GM12864 (cell line): ENCODE results near the gene MBOAT2.

Experiments
- DNase-seq: peaks from one replicate; pipeline ENCODE4 v3.0.0-alpha.2; 2011; ENCODE audit warnings: low read depth
- H3K4me3 ChIP-seq: 2 replicates; pipeline ENCODE4 v1.5.1; 2011; ENCODE audit warnings: mild to moderate bottlenecking, low read depth, low read length, control low read depth
- TF ChIP-seq, protein P1 (sequence below): IDR thresholded peaks from 2 replicates; pipeline ENCODE4 v1.5.1; 2011; ENCODE audit warnings: low read depth, mild to moderate bottlenecking, moderate library complexity, low read length, control low read depth, inconsistent platforms; ENCODE audit errors: missing control alignments

The MBOAT2 gene

DNA sequence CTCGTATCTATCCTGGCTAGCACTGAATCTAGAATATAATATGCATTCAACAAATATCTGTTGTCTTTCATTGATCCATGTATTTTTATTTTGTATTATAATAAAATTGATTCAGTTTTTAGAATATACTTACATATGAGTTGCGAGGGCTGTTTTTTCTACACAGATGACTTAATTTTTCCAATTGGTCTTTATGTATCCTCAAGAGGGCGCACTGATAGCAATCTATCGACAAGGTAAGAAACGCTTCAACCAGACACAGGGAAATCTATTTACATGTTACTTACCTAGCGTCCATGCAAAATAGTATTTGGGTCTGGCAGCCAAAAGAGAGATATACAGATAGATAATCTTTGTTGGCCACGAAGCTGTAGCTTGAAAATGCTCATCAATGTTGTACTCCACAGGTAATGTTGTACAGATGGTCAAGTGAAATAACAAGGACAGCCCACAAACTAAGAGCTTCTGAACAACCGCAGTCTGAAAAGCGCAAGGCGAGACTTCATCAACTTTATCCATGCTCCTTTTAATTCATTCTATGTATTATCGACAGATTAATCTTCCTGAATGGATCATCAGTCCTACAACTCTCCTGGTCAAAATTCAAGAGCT, 130.6 kb downstream of the MBOAT2 start:
- no peak overlapping the region for H3K4me3 ChIP-seq
- TF ChIP-seq, protein P1, sequence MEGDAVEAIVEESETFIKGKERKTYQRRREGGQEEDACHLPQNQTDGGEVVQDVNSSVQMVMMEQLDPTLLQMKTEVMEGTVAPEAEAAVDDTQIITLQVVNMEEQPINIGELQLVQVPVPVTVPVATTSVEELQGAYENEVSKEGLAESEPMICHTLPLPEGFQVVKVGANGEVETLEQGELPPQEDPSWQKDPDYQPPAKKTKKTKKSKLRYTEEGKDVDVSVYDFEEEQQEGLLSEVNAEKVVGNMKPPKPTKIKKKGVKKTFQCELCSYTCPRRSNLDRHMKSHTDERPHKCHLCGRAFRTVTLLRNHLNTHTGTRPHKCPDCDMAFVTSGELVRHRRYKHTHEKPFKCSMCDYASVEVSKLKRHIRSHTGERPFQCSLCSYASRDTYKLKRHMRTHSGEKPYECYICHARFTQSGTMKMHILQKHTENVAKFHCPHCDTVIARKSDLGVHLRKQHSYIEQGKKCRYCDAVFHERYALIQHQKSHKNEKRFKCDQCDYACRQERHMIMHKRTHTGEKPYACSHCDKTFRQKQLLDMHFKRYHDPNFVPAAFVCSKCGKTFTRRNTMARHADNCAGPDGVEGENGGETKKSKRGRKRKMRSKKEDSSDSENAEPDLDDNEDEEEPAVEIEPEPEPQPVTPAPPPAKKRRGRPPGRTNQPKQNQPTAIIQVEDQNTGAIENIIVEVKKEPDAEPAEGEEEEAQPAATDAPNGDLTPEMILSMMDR = peak; percentile 54
- peak; percentile 25 for DNase-seq

DNA sequence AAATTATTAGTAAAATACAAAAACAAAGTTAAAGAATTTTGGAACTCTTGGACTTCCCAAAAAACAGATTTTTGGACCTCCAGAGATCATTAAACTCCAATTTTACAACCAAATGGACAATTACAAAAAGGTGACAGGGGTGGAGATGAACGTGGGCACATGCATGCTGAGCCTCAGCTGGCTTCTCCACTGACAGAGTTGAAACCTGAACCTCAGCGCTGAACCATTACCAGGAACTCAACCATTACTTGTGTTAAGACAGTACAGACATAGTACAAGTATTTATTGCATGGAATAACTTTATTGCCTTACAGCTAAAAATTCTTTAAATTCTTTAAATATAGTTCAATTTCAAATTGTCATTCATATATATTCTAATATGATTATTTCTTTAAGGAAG, 133.0 kb downstream of the MBOAT2 start:
- DNase-seq = no peak
- TF ChIP-seq, protein P1 = no peak

DNA sequence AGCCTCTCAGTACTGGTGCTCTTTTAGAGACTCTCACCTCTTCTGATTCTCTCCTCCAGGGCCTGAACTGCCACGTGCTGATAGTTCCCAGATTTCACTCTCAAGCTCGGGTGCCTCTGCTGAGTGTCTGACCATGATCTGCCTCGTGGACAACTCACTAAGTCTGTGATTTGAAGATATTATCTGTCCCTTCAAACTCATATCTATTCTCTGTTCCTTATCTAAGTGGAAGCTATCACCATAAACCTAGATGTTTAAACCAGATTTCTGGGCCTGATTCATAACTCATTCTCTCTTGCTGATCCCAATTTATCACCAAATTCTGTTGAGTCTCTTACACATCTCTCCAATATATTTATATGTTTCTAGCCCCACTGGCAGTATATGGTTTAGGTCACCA, 136.1 kb downstream of the MBOAT2 start:
- H3K4me3 ChIP-seq = no peak overlapping the region
- TF ChIP-seq, protein P1 = no peak
- no peak for DNase-seq

More for the DNA sequence above, 133.0 kb downstream of the MBOAT2 start:
- no peak overlapping the region for H3K4me3 ChIP-seq

DNA sequence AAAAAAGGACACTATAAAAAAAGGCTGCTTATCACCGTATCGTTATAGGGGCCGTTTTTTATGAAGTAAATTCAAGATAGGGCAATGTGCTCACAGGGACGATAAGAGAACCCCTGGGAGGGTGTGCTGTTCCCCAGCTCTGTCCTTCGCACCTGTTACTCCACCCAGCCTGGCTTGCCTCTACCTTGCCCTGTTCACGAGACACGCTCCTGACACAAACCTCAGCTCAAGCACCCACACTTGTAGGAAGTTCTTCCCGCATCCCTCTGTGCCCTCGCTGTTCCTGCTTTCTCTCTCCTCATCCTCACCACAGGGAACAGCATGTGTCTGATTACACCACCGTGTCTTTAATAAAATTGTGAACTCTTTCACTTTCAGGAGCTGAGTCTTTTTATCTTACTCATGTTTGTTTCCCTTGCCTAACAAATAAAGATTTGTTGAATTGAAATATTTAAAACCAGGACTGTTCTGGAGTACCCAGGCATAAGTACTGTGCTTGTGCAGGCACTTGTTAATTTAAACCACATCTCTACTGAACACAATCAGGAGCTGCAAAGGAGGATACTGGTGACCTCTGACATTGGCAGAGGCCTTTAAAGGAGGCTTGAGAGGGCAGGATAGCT, 140.0 kb downstream of the MBOAT2 start:
- DNase-seq = no peak
- H3K4me3 ChIP-seq = no peak overlapping the region
- TF ChIP-seq, protein P1 = no peak

GRCh38 chr2:8862230-8862629, 141.3 kb downstream of the MBOAT2 start:
- TF ChIP-seq, protein P1 = no peak
- DNase-seq = no peak

GRCh38 chr2:8861797-8862196, 141.7 kb downstream of the MBOAT2 start:
- H3K4me3 ChIP-seq = no peak overlapping the region
- TF ChIP-seq, protein P1 = no peak

More at GRCh38 chr2:8862230-8862629, 141.3 kb downstream of the MBOAT2 start:
- no peak overlapping the region for H3K4me3 ChIP-seq

GRCh38 chr2:8860239-8860638, 143.2 kb downstream of the MBOAT2 start:
- no peak for DNase-seq
- H3K4me3 ChIP-seq = no peak overlapping the region
- TF ChIP-seq, protein P1 = no peak

More at GRCh38 chr2:8861797-8862196, 141.7 kb downstream of the MBOAT2 start:
- no peak for DNase-seq
